Osteoblast (primary cell): Measurements from ENCODE around the gene RHBDD1. TPM values are rescaled to one million over a fixed set of nuclear protein-coding genes. Genes with fewer than 3 reads are reported as not detected.

Experiments
- DNase-seq: peaks from one replicate; pipeline ENCODE4 v3.0.0; 2011; ENCODE audit warnings: low spot score, mixed read lengths; ENCODE audit not compliant: insufficient read length; ENCODE audit errors: missing footprints
- H2AFZ ChIP-seq: 2 replicates; pipeline ENCODE4 v1.6.0; 2011; ENCODE audit warnings: mild to moderate bottlenecking, low read length
- H3K27ac ChIP-seq: 2 replicates; pipeline ENCODE4 v1.5.1; 2011; ENCODE audit warnings: mild to moderate bottlenecking, low read depth, low read length, moderate library complexity
- H3K27me3 ChIP-seq: 2 replicates; pipeline ENCODE4 v1.6.0; 2012; ENCODE audit warnings: mild to moderate bottlenecking, control low read depth, inconsistent platforms, low read length, moderate library complexity; ENCODE audit not compliant: insufficient read depth
- H3K36me3 ChIP-seq: 2 replicates; pipeline ENCODE4 v1.5.1; 2011; ENCODE audit warnings: mild to moderate bottlenecking, low read length, control low read depth, moderate library complexity; ENCODE audit not compliant: insufficient read depth
- H3K4me1 ChIP-seq: 2 replicates; pipeline ENCODE4 v1.5.1; 2011; ENCODE audit warnings: mild to moderate bottlenecking, low read length, control low read depth, moderate library complexity; ENCODE audit not compliant: insufficient read depth
- H3K4me2 ChIP-seq: 2 replicates; pipeline ENCODE4 v1.6.0; 2011; ENCODE audit warnings: mild to moderate bottlenecking, low read length; ENCODE audit not compliant: insufficient read depth
- H3K4me3 ChIP-seq: fragments of 200-600 bp; sonication (generic); 3 replicates; pipeline ENCODE4 v1.5.1; 2012; ENCODE audit warnings: mild to moderate bottlenecking, low read length, inconsistent platforms; ENCODE audit not compliant: insufficient read depth
- H3K79me2 ChIP-seq: 2 replicates; pipeline ENCODE4 v1.6.0; 2012; ENCODE audit warnings: mild to moderate bottlenecking, low read length, control low read depth, inconsistent platforms; ENCODE audit not compliant: insufficient read depth
- H3K9me3 ChIP-seq: 2 replicates; pipeline ENCODE4 v1.5.1; 2011; ENCODE audit warnings: low read depth, low read length, control low read depth
- H4K20me1 ChIP-seq: 2 replicates; pipeline ENCODE4 v1.6.0; 2012; ENCODE audit warnings: mild to moderate bottlenecking, low read length, control low read depth; ENCODE audit not compliant: insufficient read depth
- total RNA-seq: library from RNA; depleted of rRNA; stranded (reverse); fragments of >200 nt; gene quantifications from 2 replicates; pipeline ENCODE4 v1.2.3, GENCODE V29; 2012
- TF ChIP-seq, protein P1 (sequence below): IDR thresholded peaks from 2 replicates; pipeline ENCODE4 v1.5.1; 2011; ENCODE audit warnings: mild to moderate bottlenecking, low read depth, low read length, moderate library complexity; ENCODE audit errors: extremely low read depth

Gene RHBDD1
- total RNA-seq, 1 donor, result 25.3 TPM

- Histone ChIP-seq H3K4me1 (peaks cover 4% of the 10 kb centered on the region), H3K27me3 (no peaks in the 10 kb centered on the region)
- TF ChIP-seq, protein P1, sequence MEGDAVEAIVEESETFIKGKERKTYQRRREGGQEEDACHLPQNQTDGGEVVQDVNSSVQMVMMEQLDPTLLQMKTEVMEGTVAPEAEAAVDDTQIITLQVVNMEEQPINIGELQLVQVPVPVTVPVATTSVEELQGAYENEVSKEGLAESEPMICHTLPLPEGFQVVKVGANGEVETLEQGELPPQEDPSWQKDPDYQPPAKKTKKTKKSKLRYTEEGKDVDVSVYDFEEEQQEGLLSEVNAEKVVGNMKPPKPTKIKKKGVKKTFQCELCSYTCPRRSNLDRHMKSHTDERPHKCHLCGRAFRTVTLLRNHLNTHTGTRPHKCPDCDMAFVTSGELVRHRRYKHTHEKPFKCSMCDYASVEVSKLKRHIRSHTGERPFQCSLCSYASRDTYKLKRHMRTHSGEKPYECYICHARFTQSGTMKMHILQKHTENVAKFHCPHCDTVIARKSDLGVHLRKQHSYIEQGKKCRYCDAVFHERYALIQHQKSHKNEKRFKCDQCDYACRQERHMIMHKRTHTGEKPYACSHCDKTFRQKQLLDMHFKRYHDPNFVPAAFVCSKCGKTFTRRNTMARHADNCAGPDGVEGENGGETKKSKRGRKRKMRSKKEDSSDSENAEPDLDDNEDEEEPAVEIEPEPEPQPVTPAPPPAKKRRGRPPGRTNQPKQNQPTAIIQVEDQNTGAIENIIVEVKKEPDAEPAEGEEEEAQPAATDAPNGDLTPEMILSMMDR, result no peak
Observed at GRCh38 chr2:226985583-226985946, 149.7 kb downstream of the RHBDD1 start.

GRCh38 chr2:226991663-226992062 lies 155.8 kb downstream of the RHBDD1 start:
- no peak overlapping the region for H3K4me3 ChIP-seq
- H3K4me2 ChIP-seq, result no peak overlapping the region
- no peaks in the 10 kb centered on the region for H3K9me3 ChIP-seq
- no peaks in the 10 kb centered on the region for H4K20me1 ChIP-seq
- no peaks in the 10 kb centered on the region for H3K36me3 ChIP-seq
- TF ChIP-seq, protein P1, result no peak
- no peaks in the 10 kb centered on the region for H3K79me2 ChIP-seq
- H2AFZ ChIP-seq, result no peak overlapping the region
- no peak for DNase-seq
- H3K4me1 ChIP-seq, result peaks cover 19% of the 10 kb centered on the region
- H3K27ac ChIP-seq, result no peak overlapping the region
- no peaks in the 10 kb centered on the region for H3K27me3 ChIP-seq

More at GRCh38 chr2:226985583-226985946, 149.7 kb downstream of the RHBDD1 start:
- no peaks in the 10 kb centered on the region for H4K20me1 ChIP-seq
- H3K27ac ChIP-seq, result no peak overlapping the region
- H3K4me3 ChIP-seq, result no peak overlapping the region
- H3K36me3 ChIP-seq, result no peaks in the 10 kb centered on the region
- peak overlapping the region; percentile 54 for H3K4me2 ChIP-seq
- DNase-seq, result no peak
- no peaks in the 10 kb centered on the region for H3K79me2 ChIP-seq
- no peaks in the 10 kb centered on the region for H3K9me3 ChIP-seq
- H2AFZ ChIP-seq, result no peak overlapping the region

DNA sequence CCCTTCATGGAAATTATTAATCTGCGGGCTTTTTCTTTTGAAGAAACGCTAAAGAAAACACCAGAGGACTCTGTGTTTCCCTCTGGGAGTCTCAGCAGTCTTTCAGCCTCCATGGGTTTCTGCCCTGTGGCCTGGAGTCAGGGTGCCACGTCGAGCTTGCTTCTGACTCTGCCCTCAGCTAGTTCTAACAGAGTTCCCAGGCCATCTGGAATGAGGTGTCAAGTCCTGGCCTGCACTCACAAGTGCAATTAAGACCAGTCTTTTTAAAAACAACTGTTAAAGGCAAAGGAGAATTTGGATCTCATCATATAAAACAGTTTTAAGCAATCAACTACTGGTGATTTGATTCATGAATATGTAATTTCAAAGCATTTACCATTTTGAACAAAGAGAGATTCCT lies 157.3 kb downstream of the RHBDD1 start:
- Histone ChIP-seq H2AFZ (no peak overlapping the region), H3K9me3 (no peaks in the 10 kb centered on the region), H3K4me1 (peaks cover 19% of the 10 kb centered on the region), H3K27me3 (no peaks in the 10 kb centered on the region), H3K4me2 (no peak overlapping the region), H3K79me2 (no peaks in the 10 kb centered on the region), H4K20me1 (no peaks in the 10 kb centered on the region), H3K27ac (no peak overlapping the region), H3K36me3 (no peaks in the 10 kb centered on the region), H3K4me3 (no peak overlapping the region)
- TF ChIP-seq, protein P1, result no peak
- DNase-seq, result no peak

GRCh38 chr2:226994775-226995174 lies 158.9 kb downstream of the RHBDD1 start:
- peaks cover 19% of the 10 kb centered on the region for H3K4me1 ChIP-seq
- DNase-seq, result no peak
- no peaks in the 10 kb centered on the region for H3K9me3 ChIP-seq
- H3K79me2 ChIP-seq, result no peaks in the 10 kb centered on the region
- peak overlapping the region; percentile 59 for H3K4me2 ChIP-seq
- H4K20me1 ChIP-seq, result no peaks in the 10 kb centered on the region
- no peak overlapping the region for H2AFZ ChIP-seq
- no peaks in the 10 kb centered on the region for H3K27me3 ChIP-seq
- TF ChIP-seq, protein P1, result no peak
- no peak overlapping the region for H3K4me3 ChIP-seq
- H3K27ac ChIP-seq, result no peak overlapping the region
- no peaks in the 10 kb centered on the region for H3K36me3 ChIP-seq
